ENCODE results near the gene YIPF2. TPM values are rescaled to one million over a fixed set of nuclear protein-coding genes. Genes with fewer than 3 reads are reported as not detected.

The YIPF2 gene
- polyA plus RNA-seq, 1 of the 3 experiments (the other 2 are of a cell fraction) = 61.3 TPM

DNA sequence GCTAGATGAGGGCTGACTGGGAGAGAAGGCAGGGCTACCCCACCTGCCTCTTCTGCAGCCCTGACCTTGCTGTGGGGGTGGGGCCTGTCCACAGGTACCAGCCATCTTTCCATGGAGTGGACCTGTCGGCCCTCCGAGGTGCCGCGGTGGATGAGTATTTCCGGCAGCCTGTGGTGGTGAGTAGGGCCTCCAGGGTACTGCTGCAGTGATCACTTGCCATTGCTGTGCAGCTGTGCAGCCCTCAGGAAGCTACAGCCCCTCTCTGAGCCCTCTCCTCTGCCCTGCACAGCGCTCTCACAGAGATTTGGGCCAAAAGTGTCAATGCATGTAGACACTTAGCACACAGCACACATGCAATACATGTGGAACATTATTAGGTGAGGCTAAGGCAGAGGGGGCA is 11.8 kb downstream of the YIPF2 start:
- no peaks in the 10 kb centered on the region for H3K9me2 ChIP-seq
- no peak overlapping the region for H2AFZ ChIP-seq (ENCODE audit: low read depth)
- H3K27ac ChIP-seq (ENCODE audit: low read depth in 2 of 2, low read length in 1 of 2) = no peak overlapping the region
- peaks cover 14% of the 10 kb centered on the region for H3F3A ChIP-seq (replicated peaks; ENCODE audit: insufficient read depth)
- TF ChIP-seq YY1 (IDR thresholded peaks at IDR 0.05; ENCODE audit: low read depth) (no peak), POLR2AphosphoS5 (IDR thresholded peaks at IDR 0.05; ENCODE audit: low read depth, low read length) (no peak), FOXM1 (IDR thresholded peaks at IDR 0.05; ENCODE audit: low read depth) (no peak), PBX3 (IDR thresholded peaks at IDR 0.05) (no peak), TEAD4 (IDR thresholded peaks at IDR 0.05; ENCODE audit: borderline replicate concordance, insufficient read depth) (no peak), MAX (IDR thresholded peaks at IDR 0.05; ENCODE audit: low read depth) (no peak), NFIC (IDR thresholded peaks at IDR 0.05; ENCODE audit: borderline replicate concordance) (no peak), RXRA (IDR thresholded peaks at IDR 0.05; ENCODE audit: borderline replicate concordance, low read depth) (no peak), RAD21 (IDR thresholded peaks at IDR 0.05; ENCODE audit: low read length) (no peak)
- no peak overlapping the region for H3K4me3 ChIP-seq (ENCODE audit: low read depth in 2 of 2, low read length in 1 of 2)
- no peak for DNase-seq
- ChIA-PET CTCF (interaction anchor here (1.1 to 3.5 kb wide), 4 partner anchors 20 to 199 kb away, joined by 3 to 11 read pairs (median 6); partner anchors contain the start of gene DNM2), POLR2A (no interaction called here)
- peaks cover 4 to 17% of the 10 kb centered on the region in 2 experiments; a peak in 3 of 4 replicates for H3K4me1 ChIP-seq (ENCODE audit: control insufficient read depth in 1 of 2, insufficient read depth in 2 of 2, low read depth in 1 of 2, low read length in 1 of 2)
- no peak overlapping the region for H3K9ac ChIP-seq
- H3K79me2 ChIP-seq (ENCODE audit: insufficient read depth) = no peaks in the 10 kb centered on the region
- H3K36me3 ChIP-seq (replicated peaks in 1 of 2; ENCODE audit: control insufficient read depth in 1 of 2, insufficient read depth in 2 of 2, low read length in 1 of 2) = peaks cover 10 to 34% of the 10 kb centered on the region in 2 experiments
- no peaks in the 10 kb centered on the region for H3K9me3 ChIP-seq
- WGBS (ENCODE audit: low lambda C conversion rate) = 100% methylated on average over 3 of the region's 6 CpGs
- no peaks in the 10 kb centered on the region for H3K27me3 ChIP-seq (ENCODE audit: insufficient read depth)
- H4K20me1 ChIP-seq (ENCODE audit: insufficient read depth) = peaks cover 7% of the 10 kb centered on the region; the same call in 1 of the 2 replicates
- H3K4me2 ChIP-seq = no peak overlapping the region

DNA sequence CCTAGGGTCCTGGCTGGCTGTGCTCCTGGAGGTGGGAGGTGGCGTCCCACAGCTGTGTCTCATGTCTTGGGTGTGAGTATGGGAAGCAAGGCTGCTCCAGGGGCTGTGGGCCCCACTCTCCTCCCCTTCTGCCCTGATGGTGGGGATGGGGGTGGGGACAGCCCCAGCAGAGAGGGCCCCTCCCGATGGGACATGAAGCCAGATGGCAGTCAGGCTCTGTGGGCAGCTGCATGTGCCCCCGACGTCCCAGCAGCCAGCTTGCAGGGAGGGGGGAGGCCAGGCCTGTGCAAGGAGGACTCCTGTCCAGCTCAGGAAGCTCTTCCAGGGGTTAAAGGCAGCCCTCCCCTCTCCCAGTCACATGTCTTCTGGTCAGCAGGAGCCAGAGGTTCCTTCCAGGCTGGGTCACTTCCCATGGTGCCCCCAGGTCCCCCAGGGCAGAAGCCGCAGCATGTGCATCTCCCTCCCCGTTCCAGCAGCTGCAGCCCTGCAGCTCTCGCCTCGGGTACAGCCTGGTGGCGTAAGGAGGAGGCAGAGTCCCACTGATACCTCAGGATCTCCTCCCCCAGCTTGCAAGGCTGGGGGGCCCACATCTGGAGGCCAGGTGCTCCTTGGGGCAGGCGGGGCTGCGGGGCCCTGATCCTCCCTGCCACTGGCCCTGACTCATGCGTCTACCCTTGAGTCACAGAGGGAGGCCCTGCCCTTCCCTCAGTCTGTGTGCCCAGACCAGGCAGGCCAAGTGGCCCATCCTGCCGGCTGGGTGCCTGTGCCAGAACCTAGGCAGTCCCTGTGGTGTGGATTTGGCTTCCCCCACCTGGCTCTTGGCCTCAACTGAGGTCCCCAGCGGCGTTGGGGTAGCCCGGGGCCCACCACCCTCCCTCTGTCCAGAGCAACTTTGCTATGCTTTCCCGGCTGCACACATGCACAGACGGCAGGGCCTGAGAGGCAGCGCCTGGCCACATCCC is 13.0 kb downstream of the YIPF2 start:
- Histone ChIP-seq H3K27ac (ENCODE audit: low read depth in 2 of 2, low read length in 1 of 2) (peak overlapping the region; percentile 43 to 74; a peak in 3 of 4 replicates), H3F3A (replicated peaks; ENCODE audit: insufficient read depth) (peaks cover 14% of the 10 kb centered on the region), H3K9me2 (no peaks in the 10 kb centered on the region), H3K79me2 (ENCODE audit: insufficient read depth) (no peaks in the 10 kb centered on the region), H3K4me1 (ENCODE audit: control insufficient read depth in 1 of 2, insufficient read depth in 2 of 2, low read depth in 1 of 2, low read length in 1 of 2) (peaks cover 4 to 17% of the 10 kb centered on the region in 2 experiments; a peak in 3 of 4 replicates), H3K36me3 (replicated peaks in 1 of 2; ENCODE audit: control insufficient read depth in 1 of 2, insufficient read depth in 2 of 2, low read length in 1 of 2) (peaks cover 15 to 29% of the 10 kb centered on the region in 2 experiments), H4K20me1 (ENCODE audit: insufficient read depth) (peaks cover 7% of the 10 kb centered on the region; the same call in 1 of the 2 replicates), H3K4me2 (peak overlapping the region; percentile 58; the same call in 1 of the 2 replicates), H3K9me3 (no peaks in the 10 kb centered on the region), H3K9ac (no peak overlapping the region), H2AFZ (ENCODE audit: low read depth) (no peak overlapping the region), H3K27me3 (ENCODE audit: insufficient read depth) (no peaks in the 10 kb centered on the region), H3K4me3 (ENCODE audit: low read depth in 2 of 2, low read length in 1 of 2) (no peak overlapping the region)
- POLR2A ChIA-PET = interaction anchor here (0.9 kb wide), 1 partner anchor 44 kb away, joined by 3 read pairs; no protein-coding TSS in a partner anchor
- TF ChIP-seq SIN3A (IDR thresholded peaks at IDR 0.05; ENCODE audit: borderline replicate concordance, low read depth, low read length) (peak; percentile 37; the same call in 1 of the 2 replicates), IRF3 (IDR thresholded peaks at IDR 0.05; ENCODE audit: low read depth, low read length) (no peak), TEAD4 (IDR thresholded peaks at IDR 0.05; ENCODE audit: borderline replicate concordance, insufficient read depth) (no peak), CHD2 (IDR thresholded peaks at IDR 0.05; ENCODE audit: low read length, partially characterized antibody) (peak; percentile 3), TCF12 (IDR thresholded peaks at IDR 0.05) (peak; percentile 99), RAD21 (IDR thresholded peaks at IDR 0.05; ENCODE audit: low read length) (no peak), FOXJ3 (CRISPR knock-in tag; IDR thresholded peaks at IDR 0.05) (0 out of 2 replicates have a peak, but pooled peaks have one; percentile 23), ELF1 (IDR thresholded peaks at IDR 0.05) (no peak), FOSL2 (IDR thresholded peaks at IDR 0.05; ENCODE audit: borderline replicate concordance, low read depth) (peak; percentile 81; the same call in 1 of the 2 replicates), MAX (IDR thresholded peaks at IDR 0.05; ENCODE audit: low read depth) (peak; percentile 87), TAF1 (IDR thresholded peaks at IDR 0.05; ENCODE audit: borderline replicate concordance, low read depth, low read length) (0 out of 2 replicates have a peak, but pooled peaks have one; percentile 38), POLR2AphosphoS5 (IDR thresholded peaks at IDR 0.05; ENCODE audit: low read depth, low read length) (peak; percentile 48; the same call in 1 of the 2 replicates), JUND (IDR thresholded peaks at IDR 0.05) (peak; percentile 32; the same call in 1 of the 2 replicates), NFIC (IDR thresholded peaks at IDR 0.05; ENCODE audit: borderline replicate concordance) (peak; percentile 19; the same call in 1 of the 2 replicates), EP300 (IDR thresholded peaks at IDR 0.05; ENCODE audit: borderline replicate concordance in 1 of 2, low read depth in 1 of 2, low read length in 1 of 2) (peak in 1 of 2 experiments; percentile 38; a peak in 2 of 4 replicates)
- TF ChIP-seq, protein P1, sequence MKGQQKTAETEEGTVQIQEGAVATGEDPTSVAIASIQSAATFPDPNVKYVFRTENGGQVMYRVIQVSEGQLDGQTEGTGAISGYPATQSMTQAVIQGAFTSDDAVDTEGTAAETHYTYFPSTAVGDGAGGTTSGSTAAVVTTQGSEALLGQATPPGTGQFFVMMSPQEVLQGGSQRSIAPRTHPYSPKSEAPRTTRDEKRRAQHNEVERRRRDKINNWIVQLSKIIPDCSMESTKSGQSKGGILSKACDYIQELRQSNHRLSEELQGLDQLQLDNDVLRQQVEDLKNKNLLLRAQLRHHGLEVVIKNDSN (IDR thresholded peaks at IDR 0.05; ENCODE audit: borderline replicate concordance, low read depth) = peak; percentile 49; the same call in 1 of the 2 replicates
- CTCF ChIA-PET = interaction anchor here (0.7 to 3.5 kb wide), 10 partner anchors 15 to 229 kb away, joined by 3 to 12 read pairs (median 4); partner anchors contain the start of genes CARM1 and DNM2
- WGBS (ENCODE audit: low lambda C conversion rate) = 46% methylated on average over 10 of the region's 19 CpGs
- peak; percentile 68 for DNase-seq
